ENCODE data around the gene MREG.
"Not testable (repeated sequence)": the region's sequence is repeated elsewhere in the genome, so short reads cannot be mapped to it uniquely, and the experiment has no call there.

The MREG gene

GRCh38 chr2:215958257-215958656 is 55.1 kb downstream of the MREG start:
- WGBS (ENCODE audit: extremely low coverage, insufficient coverage, insufficient read length), result no CpG with 5 or more reads among the region's 4 CpGs
- no peak overlapping the region for H2AFZ ChIP-seq (ENCODE audit: insufficient read depth, low read length, poor library complexity)
- no peaks in the 10 kb centered on the region for H3K27me3 ChIP-seq (ENCODE audit: insufficient read depth, low read length)
- H3K4me3 ChIP-seq (ENCODE audit: low read depth, low read length), result no peak overlapping the region
- no peak overlapping the region for H2BK5ac ChIP-seq (ENCODE audit: low read depth, low read length, poor library complexity)
- H3K4me1 ChIP-seq (ENCODE audit: control insufficient read depth in 1 of 2, insufficient read depth in 2 of 2, low read length in 2 of 2), result no peaks in the 10 kb centered on the region
- no peak overlapping the region for H2BK12ac ChIP-seq (ENCODE audit: low read length)
- H3K14ac ChIP-seq (ENCODE audit: low read length), result no peak overlapping the region
- peak overlapping the region; percentile 33 for H3K23ac ChIP-seq (ENCODE audit: low read length)
- H4K8ac ChIP-seq (ENCODE audit: low read depth, low read length), result no peak overlapping the region
- H3K27ac ChIP-seq (ENCODE audit: low read depth, low read length), result no peak overlapping the region
- H3K79me2 ChIP-seq (ENCODE audit: control insufficient read depth, insufficient read depth, low read length, poor library complexity), result no peaks in the 10 kb centered on the region
- H2AK5ac ChIP-seq (ENCODE audit: low read length), result no peak overlapping the region
- H2BK120ac ChIP-seq (ENCODE audit: insufficient read depth, low read length, poor library complexity), result no peak overlapping the region
- no peak overlapping the region for H3K4ac ChIP-seq (ENCODE audit: low read depth, low read length)
- H3K36me3 ChIP-seq (ENCODE audit: control insufficient read depth in 1 of 2, insufficient read depth in 2 of 2, low read length in 2 of 2), result no peaks in the 10 kb centered on the region
- H4K12ac ChIP-seq (ENCODE audit: low read depth, low read length), result no peak overlapping the region
- H3K79me1 ChIP-seq (ENCODE audit: low read length), result no peaks in the 10 kb centered on the region
- H3K9ac ChIP-seq (ENCODE audit: low read length), result peak overlapping the region; percentile 2
- H4K91ac ChIP-seq (ENCODE audit: low read depth, low read length), result no peak overlapping the region
- no peak overlapping the region for H3K18ac ChIP-seq (ENCODE audit: low read length)
- no peak for DNase-seq
- no peak overlapping the region for H3K4me2 ChIP-seq (ENCODE audit: low read length)
- H3K9me3 ChIP-seq (ENCODE audit: insufficient read depth, low read depth, low read length), result no peaks in the 10 kb centered on the region

- DNase-seq; H3K9ac ChIP-seq (ENCODE audit: low read length); H3K36me3 ChIP-seq (ENCODE audit: control insufficient read depth in 1 of 2, insufficient read depth in 2 of 2, low read length in 2 of 2); H3K79me1 ChIP-seq (ENCODE audit: low read length); H4K12ac ChIP-seq (ENCODE audit: low read depth, low read length); H3K9me3 ChIP-seq (ENCODE audit: insufficient read depth, low read depth, low read length); H4K91ac ChIP-seq (ENCODE audit: low read depth, low read length); H2BK120ac ChIP-seq (ENCODE audit: insufficient read depth, low read length, poor library complexity); H3K4me1 ChIP-seq (ENCODE audit: control insufficient read depth in 1 of 2, insufficient read depth in 2 of 2, low read length in 2 of 2); H3K4ac ChIP-seq (ENCODE audit: low read depth, low read length); H4K8ac ChIP-seq (ENCODE audit: low read depth, low read length); H3K4me2 ChIP-seq (ENCODE audit: low read length); H2BK12ac ChIP-seq (ENCODE audit: low read length); H3K14ac ChIP-seq (ENCODE audit: low read length); H3K23ac ChIP-seq (ENCODE audit: low read length); H3K18ac ChIP-seq (ENCODE audit: low read length); H2BK5ac ChIP-seq (ENCODE audit: low read depth, low read length, poor library complexity); H3K4me3 ChIP-seq (ENCODE audit: low read depth, low read length); H3K79me2 ChIP-seq (ENCODE audit: control insufficient read depth, insufficient read depth, low read length, poor library complexity); H3K27ac ChIP-seq (ENCODE audit: low read depth, low read length); H3K27me3 ChIP-seq (ENCODE audit: insufficient read depth, low read length); H2AK5ac ChIP-seq (ENCODE audit: low read length); H2AFZ ChIP-seq (ENCODE audit: insufficient read depth, low read length, poor library complexity): not testable (repeated sequence)
- WGBS (ENCODE audit: extremely low coverage, insufficient coverage, insufficient read length), result no CpG with 5 or more reads among the region's 10 CpGs
Observed at GRCh38 chr2:215957354-215958122, 55.8 kb downstream of the MREG start.

- Histone ChIP-seq H3K9ac (ENCODE audit: low read length) (no peak overlapping the region), H2AFZ (ENCODE audit: insufficient read depth, low read length, poor library complexity) (no peak overlapping the region), H2BK120ac (ENCODE audit: insufficient read depth, low read length, poor library complexity) (no peak overlapping the region), H3K4ac (ENCODE audit: low read depth, low read length) (no peak overlapping the region), H3K79me1 (ENCODE audit: low read length) (no peaks in the 10 kb centered on the region), H3K9me3 (ENCODE audit: insufficient read depth, low read depth, low read length) (no peaks in the 10 kb centered on the region), H3K4me1 (ENCODE audit: control insufficient read depth in 1 of 2, insufficient read depth in 2 of 2, low read length in 2 of 2) (no peaks in the 10 kb centered on the region), H3K27me3 (ENCODE audit: insufficient read depth, low read length) (no peaks in the 10 kb centered on the region), H2AK5ac (ENCODE audit: low read length) (no peak overlapping the region), H3K36me3 (ENCODE audit: control insufficient read depth in 1 of 2, insufficient read depth in 2 of 2, low read length in 2 of 2) (no peaks in the 10 kb centered on the region), H4K91ac (ENCODE audit: low read depth, low read length) (no peak overlapping the region), H3K4me2 (ENCODE audit: low read length) (no peak overlapping the region), H3K18ac (ENCODE audit: low read length) (no peak overlapping the region), H4K8ac (ENCODE audit: low read depth, low read length) (no peak overlapping the region), H3K4me3 (ENCODE audit: low read depth, low read length) (no peak overlapping the region), H4K12ac (ENCODE audit: low read depth, low read length) (no peak overlapping the region), H3K27ac (ENCODE audit: low read depth, low read length) (no peak overlapping the region), H3K79me2 (ENCODE audit: control insufficient read depth, insufficient read depth, low read length, poor library complexity) (no peaks in the 10 kb centered on the region), H2BK12ac (ENCODE audit: low read length) (no peak overlapping the region), H3K23ac (ENCODE audit: low read length) (no peak overlapping the region), H3K14ac (ENCODE audit: low read length) (no peak overlapping the region), H2BK5ac (ENCODE audit: low read depth, low read length, poor library complexity) (no peak overlapping the region)
- WGBS (ENCODE audit: extremely low coverage, insufficient coverage, insufficient read length), result no CpG with 5 or more reads among the region's 4 CpGs
- no peak for DNase-seq
Observed at GRCh38 chr2:215952860-215953637, 60.3 kb downstream of the MREG start.

- Histone ChIP-seq H3K23ac (ENCODE audit: low read length) (no peak overlapping the region), H3K27ac (ENCODE audit: low read depth, low read length) (no peak overlapping the region), H3K14ac (ENCODE audit: low read length) (no peak overlapping the region), H2AFZ (ENCODE audit: insufficient read depth, low read length, poor library complexity) (no peak overlapping the region), H3K9me3 (ENCODE audit: insufficient read depth, low read depth, low read length) (no peaks in the 10 kb centered on the region), H2BK12ac (ENCODE audit: low read length) (no peak overlapping the region), H4K12ac (ENCODE audit: low read depth, low read length) (no peak overlapping the region), H3K4ac (ENCODE audit: low read depth, low read length) (no peak overlapping the region), H3K4me1 (ENCODE audit: control insufficient read depth in 1 of 2, insufficient read depth in 2 of 2, low read length in 2 of 2) (no peaks in the 10 kb centered on the region), H2AK5ac (ENCODE audit: low read length) (no peak overlapping the region), H3K79me2 (ENCODE audit: control insufficient read depth, insufficient read depth, low read length, poor library complexity) (no peaks in the 10 kb centered on the region), H3K4me2 (ENCODE audit: low read length) (no peak overlapping the region), H3K4me3 (ENCODE audit: low read depth, low read length) (no peak overlapping the region), H3K36me3 (ENCODE audit: control insufficient read depth in 1 of 2, insufficient read depth in 2 of 2, low read length in 2 of 2) (no peaks in the 10 kb centered on the region), H2BK120ac (ENCODE audit: insufficient read depth, low read length, poor library complexity) (no peak overlapping the region), H3K18ac (ENCODE audit: low read length) (no peak overlapping the region), H3K9ac (ENCODE audit: low read length) (no peak overlapping the region), H3K79me1 (ENCODE audit: low read length) (no peaks in the 10 kb centered on the region), H4K8ac (ENCODE audit: low read depth, low read length) (no peak overlapping the region), H4K91ac (ENCODE audit: low read depth, low read length) (no peak overlapping the region), H3K27me3 (ENCODE audit: insufficient read depth, low read length) (no peaks in the 10 kb centered on the region), H2BK5ac (ENCODE audit: low read depth, low read length, poor library complexity) (no peak overlapping the region)
- no CpG with 5 or more reads among the region's 3 CpGs for WGBS (ENCODE audit: extremely low coverage, insufficient coverage, insufficient read length)
- DNase-seq, result no peak
Observed at GRCh38 chr2:215951558-215951957, 61.8 kb downstream of the MREG start.
